GM21515 (cell line): ENCODE data around the gene FAM53B.

Experiments used
- ATAC-seq: cut with Tn5 transposase; IDR thresholded peaks from one replicate; pipeline ENCODE4 v1.9.1; 2021; ENCODE audit not compliant: unreplicated experiment

FAM53B gene

GRCh38 chr10:124680675-124681074 lies 63.5 kb downstream of the FAM53B start:
- ATAC-seq: no peak

- no peak for ATAC-seq
Observed at GRCh38 chr10:124679401-124679800, 64.8 kb downstream of the FAM53B start.

- no peak for ATAC-seq
Observed at GRCh38 chr10:124678557-124679240, 65.5 kb downstream of the FAM53B start.

- ATAC-seq: no peak
Observed at GRCh38 chr10:124677749-124678556, 66.2 kb downstream of the FAM53B start.

GRCh38 chr10:124677293-124677699 lies 66.9 kb downstream of the FAM53B start:
- no peak for ATAC-seq

- ATAC-seq: no peak
Observed at GRCh38 chr10:124676416-124677062, 67.6 kb downstream of the FAM53B start.

- no peak for ATAC-seq
Observed at GRCh38 chr10:124675824-124676223, 68.4 kb downstream of the FAM53B start.

- ATAC-seq: no peak
Observed at GRCh38 chr10:124675261-124675660, 68.9 kb downstream of the FAM53B start.

- no peak for ATAC-seq
Observed at GRCh38 chr10:124674768-124675222, 69.4 kb downstream of the FAM53B start.

GRCh38 chr10:124672181-124672638 lies 72.0 kb downstream of the FAM53B start:
- no peak for ATAC-seq

GRCh38 chr10:124671486-124672075 lies 72.6 kb downstream of the FAM53B start:
- no peak for ATAC-seq

- ATAC-seq: no peak
Observed at GRCh38 chr10:124670849-124671248, 73.3 kb downstream of the FAM53B start.

- ATAC-seq: no peak
Observed at GRCh38 chr10:124669824-124670654, 74.1 kb downstream of the FAM53B start.

GRCh38 chr10:124669141-124669823 lies 74.9 kb downstream of the FAM53B start:
- no peak for ATAC-seq

- ATAC-seq: no peak
Observed at GRCh38 chr10:124668517-124669051, 75.6 kb downstream of the FAM53B start.

- ATAC-seq: no peak
Observed at GRCh38 chr10:124667425-124668345, 76.5 kb downstream of the FAM53B start.

GRCh38 chr10:124666494-124666893 lies 77.7 kb downstream of the FAM53B start:
- ATAC-seq: no peak

- no peak for ATAC-seq
Observed at GRCh38 chr10:124665980-124666379, 78.2 kb downstream of the FAM53B start.
